ENCODE data around the gene CD151. TPM values are rescaled to one million over a fixed set of nuclear protein-coding genes. Genes with fewer than 3 reads are reported as not detected.

Gene CD151
- total RNA-seq, 2 experiments from 2014 or later, result 20.2 to 20.8 TPM

DNA sequence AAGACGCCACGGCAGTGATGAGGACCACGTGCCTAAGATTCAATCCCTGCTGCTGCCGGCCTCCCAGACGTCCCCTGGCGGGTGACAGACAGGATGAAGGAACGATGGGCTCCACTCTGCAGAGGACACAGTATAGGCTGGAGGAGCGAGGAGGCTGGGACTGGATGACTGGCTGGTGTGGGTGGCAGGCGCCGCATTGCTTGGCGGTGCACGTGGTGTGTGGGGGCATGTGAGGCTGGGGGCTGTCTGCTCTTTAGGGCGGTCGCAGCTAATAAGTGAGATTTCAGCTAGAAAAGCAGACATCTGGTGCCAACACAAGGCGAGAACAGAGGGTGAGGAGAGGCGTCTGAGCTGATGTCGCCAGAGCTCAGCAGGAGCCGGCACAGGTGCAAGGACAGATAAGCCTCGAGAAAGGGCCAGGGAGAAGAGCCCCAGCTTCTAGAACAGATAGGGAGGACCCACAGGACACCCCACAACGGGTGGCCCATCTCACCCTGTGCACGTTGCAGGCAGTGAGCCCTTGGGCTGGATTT, 43.1 kb downstream of the CD151 start:
- Histone ChIP-seq H3K36me3 (ENCODE audit: insufficient read depth, low read length) (peaks cover 8% of the 10 kb centered on the region), H3K4me3 (ENCODE audit: low read length) (no peak overlapping the region), H3K27me3 (ENCODE audit: control insufficient read depth in 1 of 2, insufficient read depth in 2 of 2, low read length in 2 of 2) (no peaks in the 10 kb centered on the region), H3K9me3 (ENCODE audit: control insufficient read depth in 1 of 2, insufficient read depth in 1 of 2, low read length in 2 of 2) (no peaks in the 10 kb centered on the region), H3K27ac (ENCODE audit: low read depth in 1 of 2, low read length in 2 of 2) (no peak overlapping the region), H3K4me1 (ENCODE audit: insufficient read depth, low read length) (no peaks in the 10 kb centered on the region)
- CTCF ChIA-PET, result no interaction called here
- POLR2A ChIA-PET, result no interaction called here
- Mint-ChIP-seq H3K9me3 (no peaks in the 10 kb centered on the region), H3K27me3 (no peaks in the 10 kb centered on the region), H3K4me1 (ENCODE audit: low read depth) (no peaks in the 10 kb centered on the region), H3K36me3 (ENCODE audit: low read depth) (peaks cover 26% of the 10 kb centered on the region), H3K4me3 (no peak overlapping the region), H3K27ac (no peak overlapping the region)
- no peak for DNase-seq
- TF ChIP-seq, protein P1, sequence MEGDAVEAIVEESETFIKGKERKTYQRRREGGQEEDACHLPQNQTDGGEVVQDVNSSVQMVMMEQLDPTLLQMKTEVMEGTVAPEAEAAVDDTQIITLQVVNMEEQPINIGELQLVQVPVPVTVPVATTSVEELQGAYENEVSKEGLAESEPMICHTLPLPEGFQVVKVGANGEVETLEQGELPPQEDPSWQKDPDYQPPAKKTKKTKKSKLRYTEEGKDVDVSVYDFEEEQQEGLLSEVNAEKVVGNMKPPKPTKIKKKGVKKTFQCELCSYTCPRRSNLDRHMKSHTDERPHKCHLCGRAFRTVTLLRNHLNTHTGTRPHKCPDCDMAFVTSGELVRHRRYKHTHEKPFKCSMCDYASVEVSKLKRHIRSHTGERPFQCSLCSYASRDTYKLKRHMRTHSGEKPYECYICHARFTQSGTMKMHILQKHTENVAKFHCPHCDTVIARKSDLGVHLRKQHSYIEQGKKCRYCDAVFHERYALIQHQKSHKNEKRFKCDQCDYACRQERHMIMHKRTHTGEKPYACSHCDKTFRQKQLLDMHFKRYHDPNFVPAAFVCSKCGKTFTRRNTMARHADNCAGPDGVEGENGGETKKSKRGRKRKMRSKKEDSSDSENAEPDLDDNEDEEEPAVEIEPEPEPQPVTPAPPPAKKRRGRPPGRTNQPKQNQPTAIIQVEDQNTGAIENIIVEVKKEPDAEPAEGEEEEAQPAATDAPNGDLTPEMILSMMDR (IDR thresholded peaks at IDR 0.05), result no peak
- no peak for ATAC-seq (ENCODE audit: poor library complexity)
- intact Hi-C loops (cut with DNase I, micrococcal nuclease), result no loop called here

DNA sequence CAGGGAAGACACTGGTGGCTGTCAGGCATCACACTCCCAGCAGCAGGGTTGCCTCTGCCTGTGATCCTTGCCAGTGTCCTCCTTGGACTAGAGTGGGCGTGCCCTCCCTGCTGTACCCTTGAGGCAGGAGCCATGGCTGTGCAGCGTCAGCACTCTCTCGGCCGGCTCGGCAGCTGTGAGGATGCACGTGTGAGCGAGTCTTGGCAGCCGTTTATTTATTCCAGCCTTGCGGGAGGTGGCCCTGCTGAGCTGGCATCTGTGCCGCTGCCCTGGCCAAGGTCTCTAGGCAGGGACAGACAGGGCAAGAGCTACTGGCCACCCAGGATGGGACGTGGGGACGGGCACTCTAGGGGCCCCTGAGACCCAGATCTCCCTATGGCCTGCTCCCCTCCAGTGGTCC, 43.8 kb downstream of the CD151 start:
- ChIA-PET CTCF (no interaction called here), POLR2A (no interaction called here)
- DNase-seq (no peak), ATAC-seq (ENCODE audit: poor library complexity) (no peak)
- Mint-ChIP-seq H3K4me3 (no peak overlapping the region), H3K36me3 (ENCODE audit: low read depth) (peaks cover 29% of the 10 kb centered on the region), H3K4me1 (ENCODE audit: low read depth) (no peaks in the 10 kb centered on the region), H3K9me3 (no peaks in the 10 kb centered on the region), H3K27me3 (no peaks in the 10 kb centered on the region), H3K27ac (no peak overlapping the region)
- Histone ChIP-seq H3K27ac (ENCODE audit: low read depth in 1 of 2, low read length in 2 of 2) (no peak overlapping the region), H3K27me3 (ENCODE audit: control insufficient read depth in 1 of 2, insufficient read depth in 2 of 2, low read length in 2 of 2) (no peaks in the 10 kb centered on the region), H3K4me1 (ENCODE audit: insufficient read depth, low read length) (no peaks in the 10 kb centered on the region), H3K36me3 (ENCODE audit: insufficient read depth, low read length) (peaks cover 8% of the 10 kb centered on the region), H3K4me3 (ENCODE audit: low read length) (no peak overlapping the region), H3K9me3 (ENCODE audit: control insufficient read depth in 1 of 2, insufficient read depth in 1 of 2, low read length in 2 of 2) (no peaks in the 10 kb centered on the region)
- intact Hi-C loops (cut with DNase I, micrococcal nuclease), result no loop called here
- TF ChIP-seq, protein P1 (IDR thresholded peaks at IDR 0.05), result no peak

DNA sequence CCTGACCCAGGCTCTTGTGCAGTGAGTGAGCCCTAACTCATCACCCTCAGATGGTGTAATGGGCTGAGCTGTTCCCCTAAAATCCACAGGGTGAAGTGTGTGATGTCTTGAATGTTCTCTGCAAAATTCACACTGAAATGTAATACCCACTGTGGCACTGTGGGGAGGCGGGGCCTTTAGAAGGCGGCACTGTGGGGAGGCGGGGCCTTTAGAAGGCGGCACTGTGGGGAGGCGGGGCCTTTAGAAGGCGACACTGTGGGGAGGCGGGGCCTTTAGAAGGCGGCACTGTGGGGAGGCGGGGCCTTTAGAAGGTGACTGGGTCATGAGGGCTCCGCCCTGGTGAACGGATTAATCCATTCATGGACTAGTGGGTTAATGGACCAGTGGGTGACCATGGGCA, 44.8 kb downstream of the CD151 start:
- peak; percentile 32 for ATAC-seq (ENCODE audit: poor library complexity)
- POLR2A ChIA-PET, result no interaction called here

More for the DNA sequence above, 44.8 kb downstream of the CD151 start:
- H3K9me3 Mint-ChIP-seq, result no peaks in the 10 kb centered on the region
- H3K4me3 Mint-ChIP-seq, result no peak overlapping the region
- no peaks in the 10 kb centered on the region for H3K9me3 ChIP-seq (ENCODE audit: control insufficient read depth in 1 of 2, insufficient read depth in 1 of 2, low read length in 2 of 2)
- peaks cover 36% of the 10 kb centered on the region for H3K36me3 Mint-ChIP-seq (ENCODE audit: low read depth)
- CTCF ChIA-PET, result no interaction called here
- H3K4me3 ChIP-seq (ENCODE audit: low read length), result no peak overlapping the region
- H3K4me1 ChIP-seq (ENCODE audit: insufficient read depth, low read length), result no peaks in the 10 kb centered on the region
- intact Hi-C loops (cut with DNase I, micrococcal nuclease), result no loop called here
- H3K27ac ChIP-seq (ENCODE audit: low read depth in 1 of 2, low read length in 2 of 2), result no peak overlapping the region
- TF ChIP-seq, protein P1 (IDR thresholded peaks at IDR 0.05), result no peak
- H3K4me1 Mint-ChIP-seq (ENCODE audit: low read depth), result no peaks in the 10 kb centered on the region
- DNase-seq, result peak in 3 of 14 experiments; percentile 5 to 47 (median 16)
- no peaks in the 10 kb centered on the region for H3K27me3 ChIP-seq (ENCODE audit: control insufficient read depth in 1 of 2, insufficient read depth in 2 of 2, low read length in 2 of 2)
- peaks cover 8% of the 10 kb centered on the region for H3K36me3 ChIP-seq (ENCODE audit: insufficient read depth, low read length)
- H3K27ac Mint-ChIP-seq, result no peak overlapping the region
- H3K27me3 Mint-ChIP-seq, result no peaks in the 10 kb centered on the region

Measured in CD4-positive, alpha-beta T cell (primary cell).